OCI-LY7 (cell line): ENCODE results near the gene TMEM151A. TPM values are rescaled to one million over a fixed set of nuclear protein-coding genes. Genes with fewer than 3 reads are reported as not detected.

Source experiments
- BruUV-seq: library from RNA; stranded (reverse); fragments of 400-500 nt; replicated peaks from 2 replicates; lab custom pipeline; 2021; lab: Mats Ljungman, UMichigan
- CTCF ChIA-PET: fragments of 300-600 bp; sonication (Branson Sonifier 250); formaldehyde crosslinking; loops from one replicate; lab custom pipeline; 2022; ENCODE audit warnings: antibody characterized with exemption; ENCODE audit not compliant: unreplicated experiment; lab: Charles Lee
- POLR2A ChIA-PET: fragments of 300-600 bp; sonication (Branson Sonifier 250); formaldehyde crosslinking; loops from one replicate; lab custom pipeline; 2022; ENCODE audit warnings: antibody characterized with exemption; lab: Charles Lee
- DNase-seq: peaks from one replicate; pipeline ENCODE4 v3.0.0-alpha.2; 2015; ENCODE audit warnings: low spot score
- H2AFZ ChIP-seq: fragments of 200-600 bp; sonication (generic), shearing (Covaris generic); 2 replicates; pipeline ENCODE4 v1.6.1; 2014; ENCODE audit warnings: mild to moderate bottlenecking, antibody characterized with exemption, low read length, moderate library complexity
- H3K27ac ChIP-seq: fragments of 200-600 bp; sonication (generic); 2 replicates; pipeline ENCODE4 v1.5.1; 2014; ENCODE audit warnings: mixed run types, low read depth, mild to moderate bottlenecking, moderate library complexity, low read length, inconsistent platforms; ENCODE audit not compliant: poor library complexity, severe bottlenecking
- H3K36me3 ChIP-seq: fragments of 200-600 bp; sonication (generic); 2 replicates; pipeline ENCODE4 v1.6.1; 2014; ENCODE audit warnings: mild to moderate bottlenecking, antibody characterized with exemption, low read length, moderate library complexity, mixed read lengths; ENCODE audit not compliant: insufficient read depth
- H3K4me1 ChIP-seq: fragments of 200-600 bp; sonication (generic); 2 replicates; pipeline ENCODE4 v1.5.1; 2014; ENCODE audit warnings: mild to moderate bottlenecking, low read length; ENCODE audit not compliant: insufficient read depth, poor library complexity, severe bottlenecking
- H3K4me2 ChIP-seq: fragments of 200-600 bp; sonication (generic); 2 replicates; pipeline ENCODE4 v1.6.1; 2014; ENCODE audit warnings: mild to moderate bottlenecking, low read length
- H3K4me3 ChIP-seq: fragments of 200-600 bp; sonication (generic); 2 replicates; pipeline ENCODE4 v1.5.1; 2014; ENCODE audit warnings: mild to moderate bottlenecking, low read depth, low read length; ENCODE audit not compliant: poor library complexity, severe bottlenecking
- H3K79me2 ChIP-seq: fragments of 200-600 bp; sonication (generic); 2 replicates; pipeline ENCODE4 v1.6.1; 2016; ENCODE audit warnings: low read depth, mild to moderate bottlenecking, low read length, moderate library complexity, mixed read lengths; ENCODE audit not compliant: insufficient read depth
- H3K9me2 ChIP-seq: fragments of 200-600 bp; sonication (generic); 2 replicates; pipeline ENCODE4 v1.6.1; 2016; ENCODE audit warnings: mild to moderate bottlenecking, low read length, mixed read lengths; ENCODE audit not compliant: insufficient read depth
- H3K9me3 ChIP-seq: fragments of 200-600 bp; sonication (generic); 2 replicates; pipeline ENCODE4 v1.6.1; 2014; ENCODE audit warnings: mild to moderate bottlenecking, mixed run types, low read length, mixed read lengths
- H4K20me1 ChIP-seq: fragments of 200-600 bp; sonication (generic); 2 replicates; pipeline ENCODE4 v1.6.1; 2014; ENCODE audit warnings: mild to moderate bottlenecking, antibody characterized with exemption, low read length, moderate library complexity, mixed read lengths; ENCODE audit not compliant: insufficient read depth
- EZH2phosphoT487 ChIP-seq: fragments of 200-600 bp; sonication (generic); IDR thresholded peaks from 2 replicates; pipeline ENCODE4 v1.6.1; 2018; ENCODE audit warnings: low read depth, borderline replicate concordance, mild to moderate bottlenecking, mixed run types, antibody characterized with exemption, low read length, moderate library complexity, mixed read lengths
- intact Hi-C: fragments of 100-400 bp; cut with micrococcal nuclease; formaldehyde crosslinking; loops from one replicate; pipeline ENCODE4 v1.10.0; 2022; ENCODE audit not compliant: unreplicated experiment
- total RNA-seq, 2 experiments: library from RNA; depleted of rRNA in 1 of 2; stranded (reverse); fragments of >200 nt in 1 of 2; shearing (Covaris generic) in 1 of 2; gene quantifications; 2 replicates each; pipeline ENCODE4 v1.2.3, GENCODE V29; 2014 to 2022
- TF ChIP-seq, protein P1 (sequence below): fragments of 200-600 bp; sonication (generic); conservative IDR thresholded peaks from 2 replicates; pipeline ENCODE4 v1.5.1; 2014; ENCODE audit warnings: mild to moderate bottlenecking, antibody characterized with exemption, low read length, moderate library complexity, mixed read lengths

The TMEM151A gene
- total RNA-seq, 2 experiments from 2014 or later, result not detected

DNA sequence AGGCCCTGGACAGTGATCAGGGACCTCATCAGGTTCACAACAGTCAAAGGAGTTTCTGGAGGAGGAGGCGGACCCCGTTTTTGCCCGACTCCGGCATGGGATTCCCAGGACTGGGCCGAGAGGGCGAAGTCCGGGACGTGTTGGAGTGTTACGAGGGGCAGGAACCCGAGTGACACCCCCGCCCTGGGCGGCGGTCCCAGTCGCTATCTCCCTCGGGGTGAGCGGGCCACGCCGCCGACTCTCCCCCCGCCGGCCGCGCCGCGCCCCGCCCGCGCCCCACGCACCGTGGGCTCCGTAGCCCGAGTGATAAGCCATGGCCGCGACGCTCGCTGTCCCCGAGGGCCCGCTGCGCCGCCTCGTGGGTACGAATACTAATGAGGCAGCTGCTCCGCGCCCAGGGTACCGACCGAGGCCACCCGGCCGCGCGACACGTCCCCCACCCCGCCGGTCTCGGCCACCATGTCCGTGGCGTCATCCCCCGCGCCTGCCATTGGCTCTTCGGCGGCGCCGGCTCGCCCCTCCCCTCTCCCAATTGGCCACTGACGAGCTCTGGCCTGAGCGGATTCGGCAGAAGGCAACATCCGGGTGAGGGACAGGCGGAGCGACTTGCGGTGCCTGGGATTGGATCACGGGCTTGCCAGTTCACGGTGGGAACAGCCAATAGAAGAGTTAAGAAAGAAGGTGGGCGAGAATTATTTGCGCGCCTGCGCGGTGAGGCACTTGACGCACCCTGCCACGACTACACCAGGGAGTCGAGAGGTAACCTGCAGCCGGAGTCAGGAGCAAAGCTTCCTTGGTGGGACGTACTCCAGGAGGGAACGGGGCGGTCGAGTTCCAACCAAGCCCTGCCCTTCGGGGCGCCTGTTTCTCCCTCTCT lies 2.8 kb upstream of the TMEM151A start, which contains the start of gene YIF1A:
TSS of gene YIF1A (minus strand) at position 473 of the 877 bp plus-strand sequence. CDS start at position 315, 158 bp downstream.
- Histone ChIP-seq H3K4me2 (peak within 1 kb of the TSS; percentile 85), H3K4me1 (peaks cover 31% of the 10 kb centered on the region), H3K4me3 (peak within 1 kb of the TSS; percentile 88), H3K27ac (peak within 1 kb of the TSS; percentile 37), H3K9me3 (no peaks in the 10 kb centered on the region), H4K20me1 (no peaks in the 10 kb centered on the region), H3K79me2 (peaks cover 9% of the 10 kb centered on the region; the same call in 1 of the 2 replicates), H3K9me2 (no peaks in the 10 kb centered on the region), H3K36me3 (peaks cover 12% of the 10 kb centered on the region; the same call in 1 of the 2 replicates), H2AFZ (peak within 1 kb of the TSS; percentile 73)
- POLR2A ChIA-PET, result interaction anchor here (0.6 to 2.0 kb wide), 9 partner anchors 8 to 471 kb away, joined by 3 to 13 read pairs (median 4); no protein-coding TSS in a partner anchor
- DNase-seq, result peak; percentile 99
- CTCF ChIA-PET, result interaction anchor here (0.6 to 1.1 kb wide), 6 partner anchors 21 to 1294 kb away, joined by 3 to 8 read pairs (median 4); no protein-coding TSS in a partner anchor
- no TSS peak for BruUV-seq
- intact Hi-C loops, result loop anchor here (2.0 kb wide), 1 partner anchor 40 kb away; no protein-coding TSS in a partner anchor
- TF ChIP-seq, protein P1, sequence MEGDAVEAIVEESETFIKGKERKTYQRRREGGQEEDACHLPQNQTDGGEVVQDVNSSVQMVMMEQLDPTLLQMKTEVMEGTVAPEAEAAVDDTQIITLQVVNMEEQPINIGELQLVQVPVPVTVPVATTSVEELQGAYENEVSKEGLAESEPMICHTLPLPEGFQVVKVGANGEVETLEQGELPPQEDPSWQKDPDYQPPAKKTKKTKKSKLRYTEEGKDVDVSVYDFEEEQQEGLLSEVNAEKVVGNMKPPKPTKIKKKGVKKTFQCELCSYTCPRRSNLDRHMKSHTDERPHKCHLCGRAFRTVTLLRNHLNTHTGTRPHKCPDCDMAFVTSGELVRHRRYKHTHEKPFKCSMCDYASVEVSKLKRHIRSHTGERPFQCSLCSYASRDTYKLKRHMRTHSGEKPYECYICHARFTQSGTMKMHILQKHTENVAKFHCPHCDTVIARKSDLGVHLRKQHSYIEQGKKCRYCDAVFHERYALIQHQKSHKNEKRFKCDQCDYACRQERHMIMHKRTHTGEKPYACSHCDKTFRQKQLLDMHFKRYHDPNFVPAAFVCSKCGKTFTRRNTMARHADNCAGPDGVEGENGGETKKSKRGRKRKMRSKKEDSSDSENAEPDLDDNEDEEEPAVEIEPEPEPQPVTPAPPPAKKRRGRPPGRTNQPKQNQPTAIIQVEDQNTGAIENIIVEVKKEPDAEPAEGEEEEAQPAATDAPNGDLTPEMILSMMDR, result no peak; the same call in 1 of the 2 replicates
- TF ChIP-seq EZH2phosphoT487, result no peak

GRCh38 chr11:66289548-66290329 lies 2.0 kb upstream of the TMEM151A start:
- Histone ChIP-seq H3K4me1 (peaks cover 23% of the 10 kb centered on the region), H4K20me1 (no peaks in the 10 kb centered on the region), H3K9me2 (no peaks in the 10 kb centered on the region), H2AFZ (peak overlapping the region; percentile 73), H3K9me3 (no peaks in the 10 kb centered on the region), H3K27ac (peak overlapping the region; percentile 37), H3K4me3 (peak overlapping the region; percentile 88), H3K4me2 (peak overlapping the region; percentile 85), H3K36me3 (peaks cover 8% of the 10 kb centered on the region; the same call in 1 of the 2 replicates), H3K79me2 (peaks cover 9% of the 10 kb centered on the region; the same call in 1 of the 2 replicates)
- no peak for TF ChIP-seq EZH2phosphoT487
- TF ChIP-seq, protein P1, result no peak
- ChIA-PET POLR2A (interaction anchor here (0.6 to 2.0 kb wide), 9 partner anchors 8 to 472 kb away, joined by 3 to 13 read pairs (median 4); no protein-coding TSS in a partner anchor), CTCF (interaction anchor here (0.6 to 1.1 kb wide), 5 partner anchors 22 to 263 kb away, joined by 3 to 8 read pairs (median 5); no protein-coding TSS in a partner anchor)
- intact Hi-C loops, result loop anchor here (2.0 kb wide), 1 partner anchor 39 kb away; no protein-coding TSS in a partner anchor
- DNase-seq, result peak; percentile 81
- no TSS peak for BruUV-seq
